Kidney (tissue), 14 donors: ENCODE results near the gene PARP15. TPM values are rescaled to one million over a fixed set of nuclear protein-coding genes. Genes with fewer than 3 reads are reported as not detected.
A peak's percentile ranks its signal among the peaks of the same experiment; 100 is the strongest.

Experiments used
- DNase-seq, 5 donors: peaks; one replicate each; pipeline ENCODE4 v3.0.0-alpha.2; 2013 to 2020
- FAIRE-seq: peaks from 2 replicates; lab custom pipeline; 2012; peaks lifted over from hg19 to GRCh38; lab: Jason Lieb, UNC
- H3K27ac ChIP-seq, 2 donors: one replicate each; pipeline ENCODE4 v1.7.0; 2013; ENCODE audit warnings: low read depth in 2 of 2, low read length in 2 of 2, inconsistent platforms in 1 of 2
- H3K27me3 ChIP-seq: one replicate; pipeline ENCODE4 v1.7.1; 2013; ENCODE audit warnings: low read length, inconsistent platforms; ENCODE audit not compliant: control insufficient read depth, insufficient read depth
- H3K36me3 ChIP-seq, 3 donors: one replicate each; pipeline versions ENCODE4 v1.7.0 to v1.7.1; 2013; ENCODE audit warnings: low read length in 3 of 3, control low read depth in 1 of 3, inconsistent platforms in 1 of 3; ENCODE audit not compliant: insufficient read depth in 3 of 3, control insufficient read depth in 2 of 3
- H3K4me1 ChIP-seq, 3 donors: one replicate each; pipeline versions ENCODE4 v1.7.0 to v1.7.1; 2013; ENCODE audit warnings: low read length in 3 of 3, inconsistent platforms in 1 of 3, low read depth in 1 of 3; ENCODE audit not compliant: control insufficient read depth in 2 of 3, insufficient read depth in 2 of 3
- H3K4me3 ChIP-seq, 3 donors: one replicate each; pipeline versions ENCODE4 v1.7.0 to v1.8.1; 2013; ENCODE audit warnings: low read length in 3 of 3, control low read depth in 1 of 3, inconsistent platforms in 1 of 3
- H3K9ac ChIP-seq, 3 donors: one replicate each; pipeline versions ENCODE4 v1.7.0 to v1.7.1; 2013; ENCODE audit warnings: low read length in 3 of 3, control low read depth in 1 of 3, inconsistent platforms in 1 of 3
- H3K9me3 ChIP-seq, 3 donors: one replicate each; pipeline versions ENCODE4 v1.7.0 to v1.7.1; 2013; ENCODE audit warnings: low read length in 3 of 3, control low read depth in 1 of 3, inconsistent platforms in 1 of 3; ENCODE audit not compliant: control insufficient read depth in 2 of 3, insufficient read depth in 1 of 3
- intact Hi-C: fragments of 100-400 bp; cut with DNase I; formaldehyde crosslinking; loops from one replicate; pipeline ENCODE4 v1.11.1; 2022
- polyA plus RNA-seq: library from polyadenylated mRNA; stranded (reverse); fragments of 350-450 nt; fragmentation: Illumina TruSeq; extraction: RNeasy Lipid Tissue Mini Kit (QIAGEN cat#74804); gene quantifications from one replicate; pipeline ENCODE4 v1.2.3, GENCODE V29; 2014; ENCODE audit warnings: low read depth, low replicate concordance; ENCODE audit not compliant: insufficient read depth
- total RNA-seq: library from RNA; stranded (reverse); fragmentation: NEBNext Ultra II Directional; extraction: Animal tissue kit (Norgen Biotek cat#: 25700); gene quantifications from one replicate; pipeline ENCODE4 v1.2.1, GENCODE V29; 2021
- TF ChIP-seq, protein P1 (sequence below): IDR thresholded peaks from 3 replicates; pipeline ENCODE4 v1.5.1; 2012; ENCODE audit warnings: mild to moderate bottlenecking, moderate library complexity, borderline replicate concordance; ENCODE audit not compliant: insufficient read depth; ENCODE audit errors: extremely low read depth
- donor health status: control.
- donor health status: control.
- donor health status: control.
- donor health status: control.
- donor health status: control.
- donor health status: DM: yes; HTN: yes; CAD: no.
- donor health status: Normal renal cell carcinoma (clear cell type).

The PARP15 gene
- total and polyA plus RNA-seq, 2 donors from 2014 or later = 4.9 TPM; not detected in 1

GRCh38 chr3:122558605-122559004 lies 18.8 kb upstream of the PARP15 start:
- H3K9ac ChIP-seq = no peak overlapping the region
- DNase-seq = no peak
- peaks cover 0 to 8% (median 3%) of the 10 kb centered on the region in 3 donors for H3K36me3 ChIP-seq
- no peaks in the 10 kb centered on the region for H3K9me3 ChIP-seq
- H3K4me3 ChIP-seq = no peak overlapping the region
- intact Hi-C loops = no loop called here
- H3K27me3 ChIP-seq = no peaks in the 10 kb centered on the region
- peaks cover 0 to 9% (median 7%) of the 10 kb centered on the region in 3 donors for H3K4me1 ChIP-seq
- no peak for FAIRE-seq
- TF ChIP-seq, protein P1, sequence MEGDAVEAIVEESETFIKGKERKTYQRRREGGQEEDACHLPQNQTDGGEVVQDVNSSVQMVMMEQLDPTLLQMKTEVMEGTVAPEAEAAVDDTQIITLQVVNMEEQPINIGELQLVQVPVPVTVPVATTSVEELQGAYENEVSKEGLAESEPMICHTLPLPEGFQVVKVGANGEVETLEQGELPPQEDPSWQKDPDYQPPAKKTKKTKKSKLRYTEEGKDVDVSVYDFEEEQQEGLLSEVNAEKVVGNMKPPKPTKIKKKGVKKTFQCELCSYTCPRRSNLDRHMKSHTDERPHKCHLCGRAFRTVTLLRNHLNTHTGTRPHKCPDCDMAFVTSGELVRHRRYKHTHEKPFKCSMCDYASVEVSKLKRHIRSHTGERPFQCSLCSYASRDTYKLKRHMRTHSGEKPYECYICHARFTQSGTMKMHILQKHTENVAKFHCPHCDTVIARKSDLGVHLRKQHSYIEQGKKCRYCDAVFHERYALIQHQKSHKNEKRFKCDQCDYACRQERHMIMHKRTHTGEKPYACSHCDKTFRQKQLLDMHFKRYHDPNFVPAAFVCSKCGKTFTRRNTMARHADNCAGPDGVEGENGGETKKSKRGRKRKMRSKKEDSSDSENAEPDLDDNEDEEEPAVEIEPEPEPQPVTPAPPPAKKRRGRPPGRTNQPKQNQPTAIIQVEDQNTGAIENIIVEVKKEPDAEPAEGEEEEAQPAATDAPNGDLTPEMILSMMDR = no peak
- no peak overlapping the region for H3K27ac ChIP-seq

DNA sequence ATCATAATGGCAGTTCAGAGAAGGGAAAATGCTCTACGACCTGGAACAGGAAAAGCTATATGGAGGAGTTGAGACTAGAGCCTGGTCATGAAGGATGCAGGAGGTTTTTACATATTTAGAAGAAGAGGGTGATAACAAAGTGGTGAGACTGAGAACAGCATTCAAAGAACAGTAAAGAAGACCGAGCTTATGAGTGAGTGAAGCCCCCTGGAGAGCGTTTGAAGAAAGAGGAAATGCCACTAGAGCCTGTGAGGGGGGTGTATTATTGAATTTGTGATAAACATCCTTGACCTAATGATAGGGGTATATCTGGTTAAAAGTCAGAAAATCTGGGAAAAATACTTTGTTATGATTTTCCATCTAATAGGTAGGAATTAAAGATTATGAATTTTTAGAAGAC lies 17.5 kb upstream of the PARP15 start:
- TF ChIP-seq, protein P1 = no peak
- Histone ChIP-seq H3K4me3 (no peak overlapping the region), H3K27ac (no peak overlapping the region), H3K27me3 (no peaks in the 10 kb centered on the region), H3K9ac (no peak overlapping the region), H3K36me3 (peaks cover 0 to 8% (median 3%) of the 10 kb centered on the region in 3 donors), H3K4me1 (peaks cover 0 to 9% (median 8%) of the 10 kb centered on the region in 3 donors), H3K9me3 (no peaks in the 10 kb centered on the region)
- FAIRE-seq = no peak
- intact Hi-C loops = loop anchor here (5.0 kb wide), 1 partner anchor 117 kb away; no protein-coding TSS in a partner anchor
- no peak for DNase-seq

- H3K36me3 ChIP-seq = peaks cover 0 to 5% (median 2%) of the 10 kb centered on the region in 3 donors
- H3K4me3 ChIP-seq = no peak overlapping the region
- intact Hi-C loops = loop anchor here (5.0 kb wide), 1 partner anchor 117 kb away; no protein-coding TSS in a partner anchor
- no peaks in the 10 kb centered on the region for H3K27me3 ChIP-seq
- no peak overlapping the region for H3K9ac ChIP-seq
- TF ChIP-seq, protein P1 = peak; percentile 58
- H3K9me3 ChIP-seq = no peaks in the 10 kb centered on the region
- peak in 4 of 5 donors; percentile 48 to 89 (median 73) for DNase-seq
- peaks cover 0 to 9% (median 8%) of the 10 kb centered on the region in 3 donors for H3K4me1 ChIP-seq
- H3K27ac ChIP-seq = no peak overlapping the region
- no peak for FAIRE-seq
These were observed 16.8 kb upstream of the PARP15 start for GRCh38 chr3:122560680-122561079.
